Mesenchymal stem cell (in vitro differentiated cells and primary cell): ENCODE results near the gene STX4.

ENCODE experiments used
- DNase-seq: peaks from one replicate; pipeline ENCODE4 v3.0.0-alpha.2; 2013
- H2AFZ ChIP-seq: one replicate; pipeline ENCODE4 v1.6.1; 2013; ENCODE audit warnings: low read depth, mild to moderate bottlenecking, control low read depth, inconsistent platforms, low read length, moderate library complexity
- H2AK5ac ChIP-seq: 2 replicates; pipeline ENCODE4 v1.6.1; 2013; ENCODE audit warnings: low read length, moderate library complexity, mild to moderate bottlenecking, inconsistent platforms; ENCODE audit not compliant: severe bottlenecking
- H2BK120ac ChIP-seq: one replicate; pipeline ENCODE4 v1.6.1; 2013; ENCODE audit warnings: low read depth, mild to moderate bottlenecking, inconsistent platforms, low read length, moderate library complexity
- H2BK12ac ChIP-seq, 2 experiments: one replicate each; pipeline ENCODE4 v1.6.1; 2013; ENCODE audit warnings: inconsistent platforms in 2 of 2, low read length in 2 of 2, mild to moderate bottlenecking in 2 of 2, moderate library complexity in 2 of 2, control low read depth in 1 of 2
- H2BK15ac ChIP-seq: one replicate; pipeline ENCODE4 v1.6.1; 2013; ENCODE audit warnings: mild to moderate bottlenecking, low read depth, inconsistent platforms; ENCODE audit not compliant: poor library complexity, severe bottlenecking
- H2BK5ac ChIP-seq: 2 replicates; pipeline ENCODE4 v1.6.1; 2013; ENCODE audit warnings: low read depth, mild to moderate bottlenecking, low read length, control low read depth, inconsistent platforms; ENCODE audit not compliant: poor library complexity, severe bottlenecking
- H3K14ac ChIP-seq, 2 experiments: one replicate each; pipeline ENCODE4 v1.6.1; 2013; ENCODE audit warnings: inconsistent platforms in 2 of 2, low read length in 2 of 2, control low read depth in 1 of 2, mild to moderate bottlenecking in 1 of 2, moderate library complexity in 1 of 2
- H3K18ac ChIP-seq, 2 experiments: one replicate each; pipeline ENCODE4 v1.6.1; 2013; ENCODE audit warnings: inconsistent platforms in 2 of 2, low read length in 2 of 2, control low read depth in 1 of 2, low read depth in 1 of 2, mild to moderate bottlenecking in 1 of 2
- H3K23ac ChIP-seq, 2 experiments: one replicate each; pipeline ENCODE4 v1.6.1; 2013; ENCODE audit warnings: inconsistent platforms in 2 of 2, low read length in 2 of 2, mild to moderate bottlenecking in 2 of 2, moderate library complexity in 2 of 2, control low read depth in 1 of 2
- H3K27ac ChIP-seq: 2 replicates; pipeline ENCODE4 v1.5.1; 2013; ENCODE audit warnings: mild to moderate bottlenecking, moderate library complexity, low read length, control low read depth, inconsistent platforms; ENCODE audit not compliant: poor library complexity, severe bottlenecking
- H3K27me3 ChIP-seq, 2 experiments: 2 replicates each; pipeline versions ENCODE4 v1.6.1 to v1.7.0; 2013; ENCODE audit warnings: low read length in 2 of 2, mild to moderate bottlenecking in 2 of 2, moderate library complexity in 2 of 2, control low read depth in 1 of 2, inconsistent platforms in 1 of 2; ENCODE audit not compliant: control insufficient read depth in 1 of 2, insufficient read depth in 1 of 2
- H3K36me3 ChIP-seq, 2 experiments: 2 replicates each; pipeline versions ENCODE4 v1.6.1 to v1.7.0; 2013; ENCODE audit warnings: low read length in 2 of 2, control low read depth in 1 of 2, inconsistent platforms in 1 of 2, low read depth in 1 of 2, mild to moderate bottlenecking in 1 of 2; ENCODE audit not compliant: insufficient read depth in 2 of 2, control insufficient read depth in 1 of 2
- H3K4ac ChIP-seq, 2 experiments: one replicate each; pipeline ENCODE4 v1.6.1; 2013; ENCODE audit warnings: inconsistent platforms in 2 of 2, low read length in 2 of 2, mild to moderate bottlenecking in 2 of 2, moderate library complexity in 2 of 2, control low read depth in 1 of 2, low read depth in 1 of 2
- H3K4me1 ChIP-seq: 2 replicates; pipeline ENCODE4 v1.6.1; 2013; ENCODE audit warnings: low read depth, low read length, control low read depth; ENCODE audit not compliant: control insufficient read depth, insufficient read depth
- H3K4me2 ChIP-seq: 2 replicates; pipeline ENCODE4 v1.6.1; 2013; ENCODE audit warnings: low read length, mild to moderate bottlenecking, inconsistent platforms; ENCODE audit not compliant: poor library complexity, severe bottlenecking
- H3K4me3 ChIP-seq, 2 experiments: 2 replicates each; pipeline versions ENCODE4 v1.5.1 to v1.7.0; 2013; ENCODE audit warnings: low read length in 2 of 2, mild to moderate bottlenecking in 2 of 2, control low read depth in 1 of 2, low read depth in 1 of 2; ENCODE audit not compliant: insufficient read depth in 1 of 2
- H3K79me1 ChIP-seq: replicated peaks from 2 replicates; pipeline ENCODE4 v1.6.1; 2013; ENCODE audit warnings: mild to moderate bottlenecking, control low read depth, low read length, inconsistent platforms; ENCODE audit not compliant: poor library complexity, severe bottlenecking
- H3K9ac ChIP-seq: 2 replicates; pipeline ENCODE4 v1.7.0; 2013; ENCODE audit warnings: mild to moderate bottlenecking, low read length, moderate library complexity
- H3K9me3 ChIP-seq: 2 replicates; pipeline ENCODE4 v1.7.0; 2013; ENCODE audit warnings: mild to moderate bottlenecking, low read length; ENCODE audit not compliant: control insufficient read depth
- H4K8ac ChIP-seq: one replicate; pipeline ENCODE4 v1.6.1; 2013; ENCODE audit warnings: inconsistent platforms, mild to moderate bottlenecking, low read length, moderate library complexity
- H4K91ac ChIP-seq: one replicate; pipeline ENCODE4 v1.6.1; 2013; ENCODE audit warnings: mild to moderate bottlenecking, low read length, inconsistent platforms
- WGBS: methylation state at CpG from one replicate; pipeline ENCODE4 v1.1.7; 2013; ENCODE audit warnings: mixed read lengths; 5-methylcytosine and 5-hydroxymethylcytosine counted together

STX4 gene

GRCh38 chr16:30985401-30986128 lies 47.8 kb upstream of the STX4 start:
- peak overlapping the region; percentile 61 to 76 for H3K18ac ChIP-seq
- DNase-seq, result peak; percentile 13
- H3K79me1 ChIP-seq, result no peaks in the 10 kb centered on the region
- peak overlapping the region; percentile 43 to 49 for H3K4ac ChIP-seq
- peak overlapping the region; percentile 75 for H3K4me2 ChIP-seq
- peak overlapping the region; percentile 43 to 92 for H3K4me3 ChIP-seq
- peak overlapping the region; percentile 1 to 28 for H2BK12ac ChIP-seq
- peak overlapping the region; percentile 58 for H4K91ac ChIP-seq
- no peak overlapping the region for H2AFZ ChIP-seq
- peak overlapping the region in 1 of 2 experiments; percentile 31 for H3K14ac ChIP-seq
- peak overlapping the region; percentile 91 for H4K8ac ChIP-seq
- H2BK120ac ChIP-seq, result peak overlapping the region; percentile 39
- H2AK5ac ChIP-seq, result no peak overlapping the region
- H2BK5ac ChIP-seq, result no peak overlapping the region
- H3K23ac ChIP-seq, result no peak overlapping the region
- peak overlapping the region; percentile 90 for H2BK15ac ChIP-seq
- peaks cover 27% of the 10 kb centered on the region for H3K4me1 ChIP-seq
- H3K27ac ChIP-seq, result no peak overlapping the region
- H3K36me3 ChIP-seq, result peaks cover 56 to 75% of the 10 kb centered on the region in 2 experiments
- peak overlapping the region; percentile 93 for H3K9ac ChIP-seq
- H3K27me3 ChIP-seq, result no peaks in the 10 kb centered on the region
- 87% methylated on average over 19 of the region's 20 CpGs for WGBS
- no peaks in the 10 kb centered on the region for H3K9me3 ChIP-seq

GRCh38 chr16:30986129-30986991 lies 47.0 kb upstream of the STX4 start:
- Histone ChIP-seq H3K18ac (no peak overlapping the region), H3K4me3 (peak overlapping the region in 1 of 2 experiments; percentile 92), H3K27me3 (no peaks in the 10 kb centered on the region), H4K91ac (peak overlapping the region; percentile 19), H3K79me1 (no peaks in the 10 kb centered on the region), H3K9me3 (no peaks in the 10 kb centered on the region), H2BK15ac (no peak overlapping the region), H2BK5ac (no peak overlapping the region), H3K4me2 (no peak overlapping the region), H3K14ac (no peak overlapping the region), H3K4me1 (peaks cover 30% of the 10 kb centered on the region), H2AFZ (no peak overlapping the region), H3K27ac (no peak overlapping the region), H3K23ac (no peak overlapping the region), H3K36me3 (peaks cover 49 to 75% of the 10 kb centered on the region in 2 experiments), H2AK5ac (no peak overlapping the region), H4K8ac (no peak overlapping the region), H2BK120ac (no peak overlapping the region), H2BK12ac (peak overlapping the region in 1 of 2 experiments; percentile 28), H3K4ac (no peak overlapping the region), H3K9ac (peak overlapping the region; percentile 93)
- no peak for DNase-seq
- WGBS, result 98% methylated on average over 29 of the region's 29 CpGs

GRCh38 chr16:30987581-30988190 lies 45.7 kb upstream of the STX4 start:
- WGBS, result 94% methylated on average over 30 of the region's 30 CpGs
- H3K23ac ChIP-seq, result no peak overlapping the region
- no peaks in the 10 kb centered on the region for H3K79me1 ChIP-seq
- H3K27me3 ChIP-seq, result no peaks in the 10 kb centered on the region
- H3K9me3 ChIP-seq, result no peaks in the 10 kb centered on the region
- H2BK15ac ChIP-seq, result no peak overlapping the region
- no peak overlapping the region for H3K18ac ChIP-seq
- H3K4ac ChIP-seq, result no peak overlapping the region
- no peak overlapping the region for H3K27ac ChIP-seq
- no peak overlapping the region for H3K14ac ChIP-seq
- H2BK120ac ChIP-seq, result no peak overlapping the region
- no peak overlapping the region for H2AK5ac ChIP-seq
- H4K91ac ChIP-seq, result no peak overlapping the region
- H2BK5ac ChIP-seq, result no peak overlapping the region
- no peak overlapping the region for H3K4me3 ChIP-seq
- H3K4me2 ChIP-seq, result no peak overlapping the region
- H3K36me3 ChIP-seq, result peaks cover 47 to 75% of the 10 kb centered on the region in 2 experiments
- peaks cover 31% of the 10 kb centered on the region for H3K4me1 ChIP-seq
- no peak overlapping the region for H2AFZ ChIP-seq
- no peak for DNase-seq
- peak overlapping the region; percentile 22 for H4K8ac ChIP-seq
- H3K9ac ChIP-seq, result no peak overlapping the region
- no peak overlapping the region for H2BK12ac ChIP-seq
